AG10803 (cell line): ENCODE data around the gene CLEC10A.

Source experiments
- DNase-seq: peaks from one replicate; pipeline ENCODE4 v3.0.0; 2010; ENCODE audit warnings: low read depth
- H3K4me3 ChIP-seq: 2 replicates; pipeline ENCODE4 v1.5.1; 2011; ENCODE audit warnings: mild to moderate bottlenecking, low read length, control low read depth
- TF ChIP-seq, protein P1 (sequence below): conservative IDR thresholded peaks from 2 replicates; pipeline ENCODE4 v1.5.1; 2011; ENCODE audit warnings: mild to moderate bottlenecking, low read length, control low read depth, inconsistent platforms

Gene CLEC10A

DNA sequence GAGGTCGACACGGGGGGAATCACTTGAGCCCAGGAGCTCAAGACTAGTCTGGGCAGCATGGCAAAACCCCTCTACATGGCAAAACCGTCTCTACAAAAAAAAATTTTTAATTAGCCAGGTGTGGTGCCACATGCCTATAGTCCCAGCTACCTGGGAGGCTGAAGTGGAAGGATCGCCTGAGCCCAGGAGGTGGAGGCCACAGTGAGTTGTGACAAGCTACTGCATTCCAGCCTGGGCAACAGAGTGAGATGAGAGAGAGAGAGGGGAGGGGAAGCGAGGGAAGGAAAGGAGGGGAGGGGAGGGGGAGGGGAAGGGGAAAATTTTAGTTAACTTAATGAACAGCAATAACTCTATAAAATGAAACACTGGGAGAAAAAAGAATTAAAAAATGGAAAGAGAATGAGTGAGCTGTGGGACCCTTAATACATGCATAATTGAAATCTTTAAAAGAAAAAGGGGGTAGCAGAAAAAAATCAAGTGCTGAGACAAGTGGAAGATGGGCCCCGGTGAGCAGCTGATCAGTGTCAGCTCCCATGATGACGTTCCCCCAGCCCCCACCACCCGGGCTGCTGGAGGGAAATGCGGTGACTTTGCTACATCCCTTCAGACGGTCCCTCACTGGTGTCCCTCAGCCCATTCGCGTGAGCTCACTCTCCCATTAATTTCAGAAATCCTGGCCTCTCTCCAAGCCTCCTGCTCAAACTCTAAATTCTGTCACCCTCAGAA is 31.9 kb upstream of the CLEC10A start:
- DNase-seq = no peak
- TF ChIP-seq, protein P1, sequence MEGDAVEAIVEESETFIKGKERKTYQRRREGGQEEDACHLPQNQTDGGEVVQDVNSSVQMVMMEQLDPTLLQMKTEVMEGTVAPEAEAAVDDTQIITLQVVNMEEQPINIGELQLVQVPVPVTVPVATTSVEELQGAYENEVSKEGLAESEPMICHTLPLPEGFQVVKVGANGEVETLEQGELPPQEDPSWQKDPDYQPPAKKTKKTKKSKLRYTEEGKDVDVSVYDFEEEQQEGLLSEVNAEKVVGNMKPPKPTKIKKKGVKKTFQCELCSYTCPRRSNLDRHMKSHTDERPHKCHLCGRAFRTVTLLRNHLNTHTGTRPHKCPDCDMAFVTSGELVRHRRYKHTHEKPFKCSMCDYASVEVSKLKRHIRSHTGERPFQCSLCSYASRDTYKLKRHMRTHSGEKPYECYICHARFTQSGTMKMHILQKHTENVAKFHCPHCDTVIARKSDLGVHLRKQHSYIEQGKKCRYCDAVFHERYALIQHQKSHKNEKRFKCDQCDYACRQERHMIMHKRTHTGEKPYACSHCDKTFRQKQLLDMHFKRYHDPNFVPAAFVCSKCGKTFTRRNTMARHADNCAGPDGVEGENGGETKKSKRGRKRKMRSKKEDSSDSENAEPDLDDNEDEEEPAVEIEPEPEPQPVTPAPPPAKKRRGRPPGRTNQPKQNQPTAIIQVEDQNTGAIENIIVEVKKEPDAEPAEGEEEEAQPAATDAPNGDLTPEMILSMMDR = no peak
- no peak overlapping the region for H3K4me3 ChIP-seq

DNA sequence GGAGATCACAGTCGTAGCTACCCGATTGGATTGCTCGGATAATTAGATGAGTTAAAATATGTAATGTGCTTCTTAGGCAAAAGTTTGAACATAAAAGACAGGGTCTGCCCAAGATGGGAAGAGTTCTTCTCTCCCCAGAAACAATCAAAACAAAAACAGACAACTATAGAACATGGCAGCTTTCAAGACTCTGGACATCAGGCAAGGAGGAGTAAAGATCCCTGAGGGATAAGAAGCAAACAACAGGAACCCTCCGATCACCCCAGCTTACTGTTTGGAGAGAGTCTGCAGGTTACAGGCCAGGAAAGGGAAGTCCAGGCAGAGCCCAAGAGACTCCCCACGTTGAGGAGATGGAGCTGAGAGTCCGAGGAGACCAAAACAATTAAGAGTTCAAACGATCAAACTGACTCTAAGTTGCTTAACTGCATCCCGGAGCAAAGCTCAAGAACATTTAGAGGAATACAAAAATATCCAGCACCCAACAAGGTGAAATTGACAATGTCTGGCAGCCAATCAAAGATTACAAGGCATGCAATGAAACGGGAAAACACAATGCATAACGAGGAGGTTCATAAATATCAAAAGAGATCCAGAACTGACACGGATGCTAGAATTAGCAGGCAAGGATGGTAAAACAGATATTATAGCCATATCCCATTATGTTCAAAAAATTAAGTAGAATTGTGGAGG is 30.7 kb upstream of the CLEC10A start:
- no peak overlapping the region for H3K4me3 ChIP-seq
- TF ChIP-seq, protein P1 = no peak
- DNase-seq = no peak

DNA sequence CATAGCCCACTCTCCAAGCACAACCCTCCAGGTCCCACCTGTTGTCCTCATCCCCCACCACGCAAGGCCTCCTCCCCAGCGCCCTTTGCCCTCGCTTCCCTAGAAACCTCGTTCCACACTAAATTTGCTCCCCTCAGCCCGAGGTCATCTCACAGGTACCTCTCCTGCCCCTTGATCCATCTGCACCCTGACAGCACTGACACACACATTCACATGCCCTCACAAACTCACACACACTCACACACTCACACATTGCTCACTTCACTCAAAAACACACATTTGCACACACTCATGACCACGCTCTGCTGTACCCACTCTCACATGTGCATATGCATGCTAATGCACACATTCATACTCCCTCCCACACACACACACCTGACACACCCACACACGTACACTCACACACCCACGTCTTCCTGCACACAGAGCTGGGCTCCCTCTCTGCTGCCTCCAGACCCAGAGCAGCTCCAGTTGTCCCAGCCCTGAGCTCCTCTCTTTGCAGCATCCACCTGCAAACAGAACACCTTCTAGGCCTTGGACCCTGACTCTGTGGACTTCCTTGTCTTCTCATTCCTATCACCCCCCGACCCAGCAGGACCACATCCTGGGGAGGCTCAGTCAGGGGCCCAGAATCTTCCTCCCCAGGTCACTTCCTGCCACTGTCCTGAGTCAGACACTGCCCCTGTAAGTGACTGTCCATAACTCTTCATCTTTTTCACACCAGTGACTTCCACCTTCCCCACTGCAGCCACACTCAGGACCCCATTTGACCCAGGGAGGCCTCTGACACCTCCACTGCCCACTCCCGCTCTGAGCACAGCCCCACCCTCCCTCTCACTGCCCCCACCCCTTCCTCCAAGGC is 29.6 kb upstream of the CLEC10A start:
- no peak overlapping the region for H3K4me3 ChIP-seq
- DNase-seq = no peak
- TF ChIP-seq, protein P1 = no peak

DNA sequence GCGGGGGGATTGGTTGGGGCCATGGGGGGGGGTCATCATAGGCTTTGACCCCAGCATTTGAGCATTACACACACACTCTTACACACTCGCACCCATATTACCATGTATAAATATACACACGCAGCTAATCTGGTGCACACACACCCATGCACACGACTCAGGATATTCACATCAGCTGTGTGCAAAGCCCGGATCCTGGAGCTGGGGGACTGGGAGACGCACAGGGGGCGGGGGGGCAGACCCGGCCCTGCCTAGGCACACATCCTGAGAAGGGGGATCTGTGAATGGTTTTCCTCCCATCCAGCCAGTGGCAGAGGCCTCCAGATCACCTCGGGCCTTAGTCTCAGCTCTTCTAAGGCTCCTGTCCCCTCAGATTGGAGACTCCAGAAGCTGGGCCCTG is 28.9 kb upstream of the CLEC10A start:
- TF ChIP-seq, protein P1 = no peak
- no peak overlapping the region for H3K4me3 ChIP-seq
- no peak for DNase-seq

DNA sequence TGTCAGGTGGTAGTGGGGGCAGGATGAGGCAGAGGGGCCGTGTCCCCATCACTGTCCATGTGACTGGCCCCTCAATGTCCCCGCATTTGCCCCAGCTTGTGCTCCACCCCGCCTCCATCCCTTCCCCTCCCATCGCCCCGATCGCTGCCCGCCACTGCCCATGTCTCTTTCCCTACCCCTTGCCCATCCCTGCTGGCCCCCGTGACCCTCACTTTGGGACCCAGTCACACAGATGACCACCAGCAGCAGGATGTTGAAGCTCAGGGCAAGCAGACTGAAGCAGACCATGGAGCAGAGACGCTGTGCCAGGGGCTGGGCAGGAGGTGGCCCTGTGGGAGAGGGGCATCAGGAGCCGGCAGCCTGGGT is 28.5 kb upstream of the CLEC10A start:
- no peak for DNase-seq
- TF ChIP-seq, protein P1 = no peak
- H3K4me3 ChIP-seq = no peak overlapping the region

DNA sequence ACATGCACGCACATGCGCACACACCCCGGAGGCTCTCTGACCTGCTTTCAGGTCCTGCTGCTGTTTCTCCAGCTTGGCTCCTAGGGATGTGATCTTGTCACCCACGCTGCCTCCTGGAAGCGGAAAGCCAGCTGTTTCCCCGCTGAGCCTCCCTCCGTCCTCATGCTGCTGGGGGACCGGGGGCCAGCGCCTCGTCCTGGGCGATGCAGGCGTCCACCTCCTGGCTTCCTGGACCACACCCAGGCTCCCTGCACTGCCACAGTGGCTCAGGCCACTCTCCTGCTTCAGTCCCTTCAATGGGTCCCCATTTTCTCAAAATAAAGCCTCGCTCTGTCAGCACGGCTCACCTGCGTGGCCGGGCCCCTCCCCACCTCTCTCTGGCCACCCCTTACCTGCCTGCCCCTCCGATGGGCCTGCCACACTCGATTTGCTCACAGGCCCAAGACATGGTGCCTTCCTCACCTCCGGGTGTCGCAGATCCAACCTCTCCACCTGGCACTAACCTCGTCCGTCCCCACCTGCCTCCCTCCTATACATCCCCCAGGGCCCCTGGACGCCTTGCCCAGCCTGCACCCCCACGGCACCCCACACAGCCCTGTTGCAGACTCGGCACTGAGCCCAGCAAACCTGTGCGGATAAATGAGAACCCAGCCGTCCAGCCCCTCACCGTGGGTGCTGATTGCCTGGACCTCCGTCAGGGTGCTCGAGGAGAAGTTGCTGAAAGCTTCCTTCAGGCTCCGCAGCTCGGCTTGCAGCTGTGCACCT is 27.9 kb upstream of the CLEC10A start:
- no peak overlapping the region for H3K4me3 ChIP-seq
- no peak for DNase-seq
- TF ChIP-seq, protein P1 = no peak
